GM15510 (cell line): ENCODE measurements around the gene CEP97.

Source experiments
- POLR2A ChIP-seq: IDR thresholded peaks from 3 replicates; pipeline ENCODE4 v1.6.1; 2011; ENCODE audit warnings: borderline replicate concordance; ENCODE audit not compliant: insufficient read length; ENCODE audit errors: extremely low read depth

CEP97 gene, protein sequence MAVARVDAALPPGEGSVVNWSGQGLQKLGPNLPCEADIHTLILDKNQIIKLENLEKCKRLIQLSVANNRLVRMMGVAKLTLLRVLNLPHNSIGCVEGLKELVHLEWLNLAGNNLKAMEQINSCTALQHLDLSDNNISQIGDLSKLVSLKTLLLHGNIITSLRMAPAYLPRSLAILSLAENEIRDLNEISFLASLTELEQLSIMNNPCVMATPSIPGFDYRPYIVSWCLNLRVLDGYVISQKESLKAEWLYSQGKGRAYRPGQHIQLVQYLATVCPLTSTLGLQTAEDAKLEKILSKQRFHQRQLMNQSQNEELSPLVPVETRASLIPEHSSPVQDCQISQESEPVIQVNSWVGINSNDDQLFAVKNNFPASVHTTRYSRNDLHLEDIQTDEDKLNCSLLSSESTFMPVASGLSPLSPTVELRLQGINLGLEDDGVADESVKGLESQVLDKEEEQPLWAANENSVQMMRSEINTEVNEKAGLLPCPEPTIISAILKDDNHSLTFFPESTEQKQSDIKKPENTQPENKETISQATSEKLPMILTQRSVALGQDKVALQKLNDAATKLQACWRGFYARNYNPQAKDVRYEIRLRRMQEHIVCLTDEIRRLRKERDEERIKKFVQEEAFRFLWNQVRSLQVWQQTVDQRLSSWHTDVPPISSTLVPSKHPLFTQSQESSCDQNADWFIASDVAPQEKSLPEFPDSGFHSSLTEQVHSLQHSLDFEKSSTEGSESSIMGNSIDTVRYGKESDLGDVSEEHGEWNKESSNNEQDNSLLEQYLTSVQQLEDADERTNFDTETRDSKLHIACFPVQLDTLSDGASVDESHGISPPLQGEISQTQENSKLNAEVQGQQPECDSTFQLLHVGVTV

DNA sequence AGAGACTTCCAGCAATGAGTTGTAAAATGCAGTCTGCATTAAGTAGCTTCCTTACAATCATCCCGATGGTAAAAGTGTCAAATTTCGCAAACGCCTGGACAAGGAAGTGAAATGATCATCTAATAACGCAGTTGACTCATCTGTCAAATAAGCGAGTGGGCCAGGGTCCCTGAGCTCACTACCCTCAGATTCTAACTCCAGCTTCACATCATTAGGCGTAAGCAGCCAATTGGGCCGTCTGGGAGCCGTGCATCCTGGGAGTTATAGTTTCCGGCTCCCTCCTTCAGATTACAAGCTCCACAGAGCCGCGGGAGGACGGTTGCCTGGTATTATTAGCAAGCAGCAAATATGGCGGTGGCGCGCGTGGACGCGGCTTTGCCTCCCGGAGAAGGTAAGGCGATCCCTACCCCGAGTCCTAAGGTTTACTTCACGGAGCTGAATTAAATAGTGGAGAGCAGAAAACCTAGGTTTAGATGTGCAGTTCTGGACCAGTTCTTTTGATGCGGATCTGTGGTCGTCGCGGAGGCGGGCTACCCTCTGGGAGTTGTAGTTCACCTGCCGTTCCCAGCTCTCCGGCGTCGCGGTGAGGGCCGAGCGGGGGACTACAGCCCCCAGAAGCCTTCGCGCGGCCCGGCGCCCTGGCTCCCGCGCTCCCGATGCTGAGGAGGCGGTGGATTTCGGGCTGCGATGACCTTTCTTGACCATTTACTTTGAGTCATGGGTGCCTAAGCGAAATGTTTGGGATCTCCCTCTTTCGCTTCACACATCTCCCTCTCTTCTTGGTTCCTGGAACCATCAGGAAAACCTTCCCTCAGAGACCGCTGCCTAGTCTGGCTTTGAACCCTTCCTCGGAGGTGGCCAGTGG lies at the start of gene CEP97:
TSS of gene CEP97 (plus strand) at position 286 of the 865 bp plus-strand sequence. CDS start at position 349, 63 bp downstream.
- peak; percentile 36 for TF ChIP-seq POLR2A

DNA sequence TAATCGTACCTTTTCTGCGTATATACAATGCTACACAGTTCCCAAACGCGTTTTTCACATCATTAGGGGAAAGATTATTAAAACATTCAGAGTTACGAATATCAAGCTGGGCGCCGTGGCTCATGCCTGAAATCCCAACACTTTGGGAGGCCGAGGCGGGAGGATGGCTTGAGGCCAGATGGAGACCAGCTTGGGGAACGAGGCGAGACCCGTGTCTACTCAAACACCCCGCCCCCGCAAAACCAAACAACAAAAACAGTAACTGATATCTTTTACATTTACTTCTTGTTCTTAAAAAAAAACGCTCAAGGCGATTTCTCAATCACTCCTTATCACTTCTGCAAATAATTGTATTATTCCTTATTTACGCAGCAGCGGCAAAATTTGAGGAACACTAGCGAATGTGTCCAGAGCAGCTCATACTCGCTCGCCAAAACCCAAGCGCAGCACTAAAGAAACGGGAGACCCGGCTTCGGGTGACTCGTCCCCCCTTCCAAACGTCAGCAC lies 48.7 kb upstream of the CEP97 start:
- TF ChIP-seq POLR2A, result no peak

DNA sequence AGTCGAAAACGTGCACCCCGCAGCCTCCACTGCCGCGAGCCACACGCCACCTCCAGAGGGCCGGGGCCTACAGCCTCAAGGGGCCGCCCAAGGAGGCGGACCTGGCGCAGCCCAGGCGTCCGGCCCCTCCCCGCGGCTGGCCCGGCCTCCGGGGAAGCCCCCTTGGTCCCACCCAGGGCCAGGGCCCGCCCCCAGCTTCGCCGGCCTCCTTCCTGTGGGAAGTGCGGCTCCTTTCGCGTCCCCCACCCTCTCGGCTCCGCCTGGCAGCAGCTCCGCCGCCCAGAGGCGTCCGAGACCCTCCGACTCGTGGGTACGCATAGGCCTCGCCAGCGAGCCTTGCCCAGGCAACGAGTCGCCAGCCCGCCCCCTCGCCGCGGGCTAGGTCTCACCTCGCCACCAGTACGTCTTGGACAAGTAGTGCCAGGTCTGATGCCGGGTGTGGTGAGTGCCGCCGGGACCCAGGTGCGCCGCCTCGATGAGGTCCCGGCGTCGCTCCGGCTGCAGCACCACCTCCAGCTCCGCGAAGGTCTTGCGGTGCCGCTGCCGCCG lies 48.1 kb upstream of the CEP97 start:
- TF ChIP-seq POLR2A, result peak; percentile 67

DNA sequence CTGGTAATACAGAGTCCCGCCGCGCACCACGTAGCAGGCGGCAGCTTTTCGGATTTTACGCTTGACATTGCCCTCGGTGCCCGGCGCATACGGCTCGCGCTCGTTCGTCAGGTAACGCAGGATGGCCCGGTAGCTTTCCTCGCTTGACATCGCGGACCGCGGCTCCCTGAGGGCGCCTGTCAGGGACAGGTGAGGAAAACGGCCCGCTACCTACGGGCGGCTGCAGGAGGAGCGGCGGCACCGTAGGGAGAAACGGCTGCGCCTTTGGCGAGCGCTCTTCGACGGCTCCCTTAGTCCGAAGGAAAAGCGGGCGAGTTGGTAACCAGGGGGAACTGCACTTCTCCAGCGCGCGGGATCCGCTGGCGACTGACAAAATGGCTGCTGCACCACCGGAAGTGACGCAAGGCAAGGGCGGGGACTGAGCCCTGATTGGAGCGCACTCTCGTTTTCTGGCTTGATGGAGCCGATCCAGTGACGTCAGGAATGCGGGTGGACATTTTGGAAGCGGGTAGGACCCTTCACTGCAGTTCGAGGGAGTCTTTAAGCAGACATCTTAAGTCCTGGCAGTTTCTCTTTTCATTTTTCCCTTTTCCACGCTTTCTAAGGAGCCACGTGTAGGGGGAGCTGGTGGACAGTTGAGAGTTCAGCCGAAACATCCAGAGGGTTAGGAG lies 47.5 kb upstream of the CEP97 start, which contains the start of gene ZBTB11:
TSS of gene ZBTB11 (minus strand) at position 368 of the 671 bp plus-strand sequence. CDS start at position 150, 218 bp downstream.
- peak; percentile 61 for TF ChIP-seq POLR2A

DNA sequence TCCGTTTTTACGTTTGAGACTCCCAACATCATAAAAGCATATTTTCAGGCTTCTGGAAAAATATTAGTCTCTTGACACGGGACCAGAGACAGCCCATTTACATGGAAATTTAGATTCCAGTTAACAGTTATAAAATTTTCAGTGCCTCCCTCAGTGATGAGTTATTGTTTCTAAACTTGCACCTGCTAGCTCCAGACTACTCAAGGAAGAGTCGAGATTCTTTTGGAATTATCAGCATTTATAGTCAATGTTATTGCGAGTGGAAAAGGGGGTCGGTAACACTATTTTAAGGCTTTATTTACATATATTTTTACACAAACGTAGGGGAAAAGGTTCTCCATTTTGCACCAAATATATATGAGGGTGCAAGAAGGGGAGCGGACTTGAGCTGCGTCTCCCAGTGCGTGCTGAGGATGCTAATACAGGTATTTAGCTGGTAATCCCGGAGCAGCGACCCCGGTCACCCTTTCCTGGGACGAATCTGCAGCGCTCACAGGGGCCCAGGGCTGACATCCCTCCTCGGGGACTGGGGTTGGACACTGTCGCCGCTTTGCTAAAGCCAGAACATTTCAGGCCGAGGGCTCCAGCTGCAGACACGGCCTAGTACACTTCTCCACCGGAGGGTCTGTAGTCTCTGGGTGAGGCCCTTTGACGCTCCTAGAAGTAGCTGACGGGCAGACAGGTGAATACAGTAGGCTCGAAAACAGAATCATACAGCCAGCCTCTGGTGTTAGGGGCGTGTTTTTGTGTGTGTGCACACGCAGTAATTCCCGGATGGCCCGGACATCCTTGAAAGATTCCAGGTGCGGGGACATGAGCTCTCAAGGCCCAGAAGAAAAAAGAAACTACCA lies 46.8 kb upstream of the CEP97 start:
- TF ChIP-seq POLR2A, result no peak

DNA sequence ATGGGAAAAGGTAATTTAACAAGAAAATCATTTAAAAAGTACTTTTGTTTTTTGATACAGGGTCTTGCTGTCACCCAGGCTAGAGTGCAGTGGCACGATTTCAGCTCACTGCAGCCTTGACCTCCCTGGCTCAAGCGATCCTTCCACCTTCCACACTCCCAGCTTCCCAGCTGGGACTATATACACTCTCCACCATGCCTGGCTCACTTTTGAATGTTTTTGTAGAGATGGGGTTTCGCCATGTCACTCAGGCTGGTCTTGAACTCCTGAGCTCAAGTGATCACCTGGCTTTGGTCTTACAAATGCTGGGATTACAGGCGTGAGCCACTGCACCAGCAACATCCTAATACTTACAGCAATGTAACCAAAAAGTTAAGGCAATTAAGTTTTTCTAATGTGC lies 43.9 kb upstream of the CEP97 start:
- no peak for TF ChIP-seq POLR2A

DNA sequence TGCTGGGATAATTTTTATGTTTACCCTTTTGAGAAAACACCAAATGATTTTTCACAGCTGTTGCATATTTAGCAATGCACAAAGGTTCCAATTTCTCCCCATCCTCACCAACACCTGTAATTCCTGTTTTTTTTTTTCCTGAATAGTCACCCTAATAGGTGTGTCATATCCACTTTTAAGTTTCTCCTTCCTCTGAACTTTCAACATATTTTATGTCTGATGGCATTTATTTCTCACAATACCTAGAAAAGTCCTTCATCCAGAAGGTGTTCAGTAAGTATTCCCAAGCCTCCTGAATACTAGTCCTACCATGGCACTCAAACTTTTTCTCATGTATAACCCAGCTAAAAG lies 39.4 kb upstream of the CEP97 start:
- TF ChIP-seq POLR2A, result no peak

DNA sequence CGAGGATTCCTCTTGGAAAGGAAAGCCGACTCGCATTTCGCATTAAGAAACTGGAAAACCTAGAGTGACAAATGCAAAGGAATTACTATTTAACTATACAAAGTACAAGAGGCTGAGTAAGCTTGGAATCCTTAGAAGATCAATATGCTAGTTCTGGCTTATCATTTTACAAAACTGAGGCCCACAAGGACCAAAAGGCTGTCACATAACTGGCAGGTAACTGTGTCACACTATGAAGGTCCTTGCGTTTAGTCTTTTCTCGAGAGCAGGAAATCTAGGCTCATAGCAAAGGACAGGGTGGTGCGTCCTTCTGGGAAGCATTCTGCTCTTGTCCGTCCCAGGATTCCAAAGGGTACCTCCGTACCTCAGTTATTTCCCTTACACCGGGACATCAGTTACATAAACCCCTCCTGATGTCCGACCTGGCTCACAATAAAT lies 38.5 kb upstream of the CEP97 start:
- no peak for TF ChIP-seq POLR2A

DNA sequence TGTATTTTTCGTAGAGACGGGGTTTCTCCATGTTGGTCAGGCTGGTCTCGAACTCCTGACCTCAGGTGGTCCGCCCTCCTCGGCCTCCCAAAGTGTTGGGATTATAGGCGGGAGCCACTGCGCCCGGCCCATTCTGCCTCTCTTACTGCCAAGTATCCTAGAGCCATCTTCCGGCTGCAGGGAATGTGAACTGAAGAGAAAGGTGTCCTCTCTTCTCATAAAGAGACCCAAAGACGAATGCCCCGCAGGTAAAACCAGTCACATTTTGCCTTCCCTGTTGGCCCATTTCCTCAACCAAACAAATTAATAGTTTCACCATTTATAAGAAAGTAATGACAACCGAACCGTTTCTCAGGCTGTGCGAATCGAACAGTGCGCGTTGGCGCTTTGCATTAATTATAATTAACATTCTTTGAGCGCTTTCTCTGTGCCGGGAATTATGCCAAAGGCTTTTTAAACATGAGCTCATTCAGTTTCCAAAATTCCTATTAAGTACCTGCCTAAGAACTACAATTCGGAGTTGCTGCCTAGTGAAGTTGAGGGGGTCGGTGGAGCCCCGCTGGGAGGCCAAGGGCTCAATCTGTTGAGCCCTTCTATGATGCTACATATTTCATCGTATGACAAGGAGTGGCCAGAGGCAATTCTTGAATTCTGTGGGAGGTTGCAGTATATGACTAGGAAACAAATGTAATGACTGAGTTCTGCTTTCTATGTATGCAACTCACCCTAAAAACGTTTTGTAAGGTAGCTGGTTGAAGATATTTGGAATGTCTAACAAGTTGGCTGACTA lies 37.1 kb upstream of the CEP97 start:
- TF ChIP-seq POLR2A, result no peak

DNA sequence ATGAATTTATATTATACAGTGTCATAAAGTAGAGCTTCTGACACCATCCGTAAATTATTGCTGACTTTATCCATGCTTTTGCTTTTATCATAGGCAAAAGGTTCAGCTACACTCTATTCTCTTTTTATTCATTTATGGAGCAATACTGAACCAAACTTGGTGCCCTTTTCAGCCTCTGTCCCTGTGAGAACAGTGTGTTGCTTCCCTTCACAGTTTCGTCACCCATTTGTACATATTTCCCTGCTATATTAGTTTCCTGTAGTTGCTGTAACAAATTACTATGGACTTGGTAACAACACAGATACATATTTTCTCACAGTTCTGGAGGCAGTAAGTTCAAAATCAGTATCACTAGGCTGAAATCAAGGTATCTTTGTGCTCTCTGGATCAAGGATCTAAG lies 35.1 kb upstream of the CEP97 start:
- no peak for TF ChIP-seq POLR2A

DNA sequence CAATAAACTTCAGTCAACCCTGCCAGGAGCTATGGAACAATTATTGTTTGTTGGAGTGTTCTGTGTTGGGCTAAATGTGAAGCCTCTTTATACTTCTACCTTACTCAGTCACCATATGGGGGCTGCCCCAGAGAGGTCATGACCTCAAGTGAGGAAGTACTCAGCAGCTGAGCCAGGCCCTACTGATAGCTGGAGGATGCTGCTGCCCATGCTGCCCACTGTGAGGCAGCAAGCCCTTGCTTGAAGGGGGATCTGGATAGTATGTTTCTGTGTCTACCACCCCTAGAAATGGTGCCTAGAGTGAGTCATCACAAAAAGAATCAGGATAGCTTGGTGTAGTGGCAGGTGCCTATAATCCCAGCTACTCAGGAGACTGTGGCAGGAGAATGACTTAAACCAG lies 33.4 kb upstream of the CEP97 start:
- no peak for TF ChIP-seq POLR2A

DNA sequence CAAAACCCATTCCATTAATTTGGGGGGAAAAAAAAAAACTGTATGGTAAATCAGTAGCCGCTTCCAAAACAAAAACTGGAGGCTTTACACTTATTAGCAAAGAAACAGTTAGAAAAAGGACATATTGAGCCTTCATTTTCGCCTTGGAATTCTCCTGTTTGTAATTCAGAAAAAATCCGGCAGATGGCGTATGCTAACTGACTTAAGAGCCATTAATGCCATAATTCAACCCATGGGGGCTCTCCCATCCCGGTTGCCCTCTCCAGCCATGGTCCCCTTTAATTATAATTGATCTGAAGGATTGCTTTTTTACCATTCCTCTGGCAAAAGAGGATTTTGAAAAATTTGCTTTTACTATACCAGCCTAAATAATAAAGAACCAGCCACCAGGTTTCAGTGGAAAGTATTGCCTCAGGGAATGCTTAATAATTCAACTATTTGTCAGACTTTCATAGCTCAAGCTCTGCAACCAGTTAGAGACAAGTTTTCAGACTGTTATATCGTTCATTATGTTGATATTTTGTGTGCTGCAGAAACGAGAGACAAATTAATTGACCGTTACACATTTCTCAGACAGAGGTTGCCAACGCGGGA lies 28.5 kb upstream of the CEP97 start:
- TF ChIP-seq POLR2A, result no peak
